Activated T-helper 17 cell treated with anti-CD3 and anti-CD28 coated beads, Interleukin-2, amount 50 U/mL, for 72 hours (primary cell): ENCODE results near the gene TRAPPC10. TPM values are rescaled to one million over a fixed set of nuclear protein-coding genes. Genes with fewer than 3 reads are reported as not detected.

Experiments used
- ATAC-seq: fragments of 150-1000 bp; cut with Tn5 transposase; replicated peaks from 2 replicates; pipeline ENCODE4 v1.10.0; 2021; ENCODE audit warnings: mild to moderate bottlenecking, moderate library complexity
- H3K27ac Mint-ChIP-seq: one replicate; pipeline ENCODE4 v1.8.0; 2022; ENCODE audit warnings: mixed read lengths
- H3K27me3 Mint-ChIP-seq: one replicate; pipeline ENCODE4 v1.8.0; 2022; ENCODE audit warnings: mixed read lengths
- H3K36me3 Mint-ChIP-seq: one replicate; pipeline ENCODE4 v1.8.0; 2022; ENCODE audit warnings: low read depth, mild to moderate bottlenecking, mixed read lengths
- H3K4me1 Mint-ChIP-seq: one replicate; pipeline ENCODE4 v1.8.0; 2022; ENCODE audit warnings: mixed read lengths
- H3K4me3 Mint-ChIP-seq: one replicate; pipeline ENCODE4 v1.8.0; 2022; ENCODE audit warnings: mild to moderate bottlenecking, mixed read lengths
- H3K9me3 Mint-ChIP-seq: one replicate; pipeline ENCODE4 v1.8.0; 2022; ENCODE audit warnings: mixed read lengths
- total RNA-seq, 2 donors: library from RNA; stranded (reverse); gene quantifications; one replicate each; pipeline ENCODE4 v1.2.3, GENCODE V29; 2022

The TRAPPC10 gene
- 10 to 100 TPM; 48.5 to 72.8 TPM for total RNA-seq

DNA sequence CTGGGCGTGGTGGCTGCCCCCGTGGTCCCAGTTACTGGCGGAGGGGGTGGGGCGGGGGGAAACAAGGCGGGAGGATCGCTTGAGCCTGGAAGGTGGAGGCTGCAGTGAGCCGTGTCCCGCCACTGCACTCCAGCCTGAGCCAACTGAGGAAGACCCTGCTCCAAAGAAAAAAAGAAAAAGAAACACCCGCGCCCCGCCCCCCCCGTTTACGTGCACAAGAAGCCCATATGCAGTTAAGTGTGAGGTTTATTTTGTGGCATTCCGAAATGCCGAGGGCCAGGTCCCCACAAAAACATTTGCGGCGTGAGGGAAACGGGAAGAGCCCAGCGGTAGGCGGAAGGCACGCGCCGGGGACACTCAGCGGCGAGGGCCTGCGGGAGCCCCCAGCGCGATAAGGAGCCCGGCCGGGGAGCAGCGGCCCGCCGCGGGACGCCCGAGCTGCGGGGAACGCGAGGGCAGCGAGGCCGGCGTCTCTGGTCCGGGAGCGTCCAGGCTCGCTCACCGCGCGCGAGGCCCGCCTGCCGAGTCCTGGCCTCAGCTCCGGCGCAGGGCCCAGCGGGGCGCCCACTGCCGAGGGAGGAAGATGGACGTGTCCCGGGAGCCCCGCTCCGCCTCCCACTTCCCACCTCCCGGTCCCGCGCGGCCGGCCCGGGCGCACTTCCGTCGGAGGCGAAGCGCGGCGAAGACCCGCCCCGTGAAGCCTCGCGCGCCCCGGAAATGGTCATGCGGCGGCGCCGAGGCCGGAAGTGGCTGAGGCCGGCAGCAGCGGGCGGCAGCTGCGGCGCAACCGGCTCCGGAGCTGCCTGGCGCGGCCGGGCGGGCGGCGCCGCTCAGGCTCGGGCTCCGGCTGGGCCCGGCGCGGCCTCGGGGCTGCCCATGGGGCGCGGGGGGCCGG lies at the start of gene TRAPPC10:
Gene TRAPPC10, plus strand, starts transcription at position 731 of the 895 bp plus-strand sequence. CDS start 185 bp downstream, outside the sequence.
- Mint-ChIP-seq H3K36me3 (peaks cover 24% of the 10 kb centered on the region), H3K9me3 (no peaks in the 10 kb centered on the region), H3K27me3 (no peaks in the 10 kb centered on the region), H3K4me1 (peaks cover 35% of the 10 kb centered on the region), H3K4me3 (peak within 1 kb of the TSS; percentile 91), H3K27ac (peak within 1 kb of the TSS; percentile 91)
- peak; percentile 82 for ATAC-seq

- Mint-ChIP-seq H3K27me3 (no peaks in the 10 kb centered on the region), H3K27ac (peak overlapping the region; percentile 56), H3K9me3 (no peaks in the 10 kb centered on the region), H3K4me3 (no peak overlapping the region), H3K36me3 (peaks cover 59% of the 10 kb centered on the region), H3K4me1 (peaks cover 4% of the 10 kb centered on the region)
- ATAC-seq = no peak
Measured at GRCh38 chr21:43965911-43966585, 46.1 kb upstream of the TRAPPC10 start.

DNA sequence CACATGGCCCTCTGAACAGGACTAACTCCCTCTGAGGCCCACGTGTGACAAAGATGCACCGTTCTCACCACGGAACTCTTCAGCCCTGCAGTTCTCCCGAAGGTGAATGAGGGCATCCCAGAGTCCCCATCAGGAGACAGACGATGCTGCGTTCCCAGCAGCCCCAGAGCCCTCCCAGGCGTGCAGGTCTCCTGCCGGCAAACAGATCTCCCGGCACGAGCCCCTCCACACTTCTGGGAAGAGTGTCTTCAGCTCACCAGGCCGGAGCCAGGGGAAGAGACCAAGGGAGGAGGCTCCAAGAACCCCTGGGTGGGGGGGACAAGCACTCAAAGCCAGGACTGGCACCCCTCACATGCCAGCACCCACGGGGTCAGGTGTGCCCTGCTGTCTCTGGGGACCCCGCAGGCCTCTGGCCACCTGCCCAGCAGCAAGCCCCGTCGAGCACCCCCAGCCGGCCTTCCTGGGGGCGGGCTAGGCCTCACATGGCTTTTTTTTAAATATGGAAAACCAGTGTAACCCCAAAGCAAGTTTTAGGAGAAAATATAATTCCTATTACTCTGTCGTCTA lies 45.1 kb upstream of the TRAPPC10 start:
- Mint-ChIP-seq H3K27me3 (no peaks in the 10 kb centered on the region), H3K9me3 (no peaks in the 10 kb centered on the region), H3K4me3 (no peak overlapping the region), H3K36me3 (peaks cover 63% of the 10 kb centered on the region), H3K4me1 (peaks cover 4% of the 10 kb centered on the region), H3K27ac (peak overlapping the region; percentile 78)
- ATAC-seq = no peak

GRCh38 chr21:43967981-43968380 lies 44.1 kb upstream of the TRAPPC10 start:
- Mint-ChIP-seq H3K27me3 (no peaks in the 10 kb centered on the region), H3K36me3 (peaks cover 59% of the 10 kb centered on the region), H3K4me1 (peaks cover 4% of the 10 kb centered on the region), H3K4me3 (no peak overlapping the region), H3K9me3 (no peaks in the 10 kb centered on the region), H3K27ac (peak overlapping the region; percentile 78)
- no peak for ATAC-seq

- H3K4me1 Mint-ChIP-seq = peaks cover 4% of the 10 kb centered on the region
- H3K27ac Mint-ChIP-seq = no peak overlapping the region
- no peaks in the 10 kb centered on the region for H3K27me3 Mint-ChIP-seq
- H3K36me3 Mint-ChIP-seq = peaks cover 55% of the 10 kb centered on the region
- ATAC-seq = no peak
- H3K9me3 Mint-ChIP-seq = no peaks in the 10 kb centered on the region
- H3K4me3 Mint-ChIP-seq = no peak overlapping the region
Measured at GRCh38 chr21:43968410-43969114, 43.5 kb upstream of the TRAPPC10 start.

- H3K36me3 Mint-ChIP-seq = peaks cover 50% of the 10 kb centered on the region
- ATAC-seq = no peak
- H3K4me1 Mint-ChIP-seq = peaks cover 6% of the 10 kb centered on the region
- no peaks in the 10 kb centered on the region for H3K9me3 Mint-ChIP-seq
- H3K27me3 Mint-ChIP-seq = no peaks in the 10 kb centered on the region
- H3K4me3 Mint-ChIP-seq = no peak overlapping the region
- no peak overlapping the region for H3K27ac Mint-ChIP-seq
Measured at GRCh38 chr21:43969115-43969444, 43.0 kb upstream of the TRAPPC10 start.

GRCh38 chr21:43970551-43970950 lies 41.6 kb upstream of the TRAPPC10 start:
- Mint-ChIP-seq H3K4me3 (no peak overlapping the region), H3K4me1 (peaks cover 17% of the 10 kb centered on the region), H3K9me3 (no peaks in the 10 kb centered on the region), H3K27me3 (no peaks in the 10 kb centered on the region), H3K36me3 (peaks cover 41% of the 10 kb centered on the region), H3K27ac (no peak overlapping the region)
- no peak for ATAC-seq

GRCh38 chr21:43971201-43971991 lies 40.7 kb upstream of the TRAPPC10 start:
- peaks cover 41% of the 10 kb centered on the region for H3K36me3 Mint-ChIP-seq
- no peak overlapping the region for H3K27ac Mint-ChIP-seq
- peaks cover 17% of the 10 kb centered on the region for H3K4me1 Mint-ChIP-seq
- no peak overlapping the region for H3K4me3 Mint-ChIP-seq
- no peak for ATAC-seq
- no peaks in the 10 kb centered on the region for H3K9me3 Mint-ChIP-seq
- H3K27me3 Mint-ChIP-seq = no peaks in the 10 kb centered on the region

GRCh38 chr21:43971992-43972255 lies 40.2 kb upstream of the TRAPPC10 start:
- H3K27ac Mint-ChIP-seq = no peak overlapping the region
- H3K9me3 Mint-ChIP-seq = no peaks in the 10 kb centered on the region
- no peaks in the 10 kb centered on the region for H3K27me3 Mint-ChIP-seq
- H3K36me3 Mint-ChIP-seq = peaks cover 41% of the 10 kb centered on the region
- peaks cover 17% of the 10 kb centered on the region for H3K4me1 Mint-ChIP-seq
- no peak for ATAC-seq
- H3K4me3 Mint-ChIP-seq = no peak overlapping the region

DNA sequence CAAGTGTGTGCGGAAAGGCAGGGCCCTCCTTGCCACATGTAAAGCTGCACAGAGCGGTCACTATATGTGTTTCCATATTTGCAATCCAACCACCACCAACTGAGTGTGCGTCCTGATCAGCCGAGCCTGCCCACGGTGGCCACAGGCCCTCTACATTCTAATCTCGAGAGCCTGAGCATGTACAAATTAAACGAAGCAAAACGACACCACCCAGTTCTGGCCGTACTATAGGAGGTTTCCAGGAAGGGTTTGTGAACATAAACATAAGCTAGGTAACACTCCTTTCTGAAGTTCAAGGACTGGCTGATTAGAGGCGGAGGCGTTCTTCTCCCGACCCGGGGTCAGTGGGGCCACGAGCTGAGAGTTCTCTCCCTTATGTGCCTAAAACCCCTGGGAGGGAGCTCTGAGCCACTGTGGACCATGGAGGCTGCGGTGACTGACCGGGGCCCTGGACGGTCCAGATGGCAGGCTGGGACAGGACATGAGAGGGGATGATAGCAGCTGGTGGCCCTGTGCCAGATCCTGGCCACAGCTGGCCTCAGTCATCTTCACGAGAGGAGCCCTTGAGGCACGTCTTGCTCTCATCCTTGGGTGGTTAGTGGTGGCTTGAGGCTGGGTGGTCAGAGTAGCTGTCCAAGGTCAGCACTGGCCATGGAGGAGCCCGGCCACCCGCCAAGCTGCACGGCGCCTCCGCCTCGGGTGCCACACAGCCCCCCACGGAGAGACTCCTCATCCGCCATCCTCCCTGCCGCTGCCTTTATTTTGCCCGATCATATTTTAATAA lies 39.1 kb upstream of the TRAPPC10 start:
- no peak overlapping the region for H3K4me3 Mint-ChIP-seq
- no peak overlapping the region for H3K27ac Mint-ChIP-seq
- no peaks in the 10 kb centered on the region for H3K9me3 Mint-ChIP-seq
- H3K36me3 Mint-ChIP-seq = peaks cover 46% of the 10 kb centered on the region
- no peak for ATAC-seq
- H3K27me3 Mint-ChIP-seq = no peaks in the 10 kb centered on the region
- peaks cover 13% of the 10 kb centered on the region for H3K4me1 Mint-ChIP-seq

DNA sequence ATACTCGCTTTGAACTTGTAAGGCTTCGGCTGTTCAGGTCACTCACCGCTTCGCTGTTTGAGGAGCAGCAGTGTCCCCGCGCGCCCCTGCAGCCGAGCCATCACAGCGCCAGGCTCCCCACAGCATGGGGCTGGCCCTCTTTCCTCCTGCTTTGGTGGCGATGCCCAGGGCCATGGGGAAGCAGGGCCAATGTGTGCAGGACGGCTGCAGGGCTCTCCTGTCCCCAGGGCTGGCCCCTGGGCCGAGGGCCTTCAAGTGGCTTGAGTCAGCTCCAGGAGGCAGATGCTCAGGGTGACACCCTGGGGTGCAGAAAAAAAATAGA lies 38.5 kb upstream of the TRAPPC10 start:
- no peak for ATAC-seq
- H3K4me1 Mint-ChIP-seq = peaks cover 13% of the 10 kb centered on the region
- H3K36me3 Mint-ChIP-seq = peaks cover 52% of the 10 kb centered on the region
- H3K9me3 Mint-ChIP-seq = no peaks in the 10 kb centered on the region
- no peak overlapping the region for H3K27ac Mint-ChIP-seq
- H3K27me3 Mint-ChIP-seq = no peaks in the 10 kb centered on the region
- H3K4me3 Mint-ChIP-seq = no peak overlapping the region

DNA sequence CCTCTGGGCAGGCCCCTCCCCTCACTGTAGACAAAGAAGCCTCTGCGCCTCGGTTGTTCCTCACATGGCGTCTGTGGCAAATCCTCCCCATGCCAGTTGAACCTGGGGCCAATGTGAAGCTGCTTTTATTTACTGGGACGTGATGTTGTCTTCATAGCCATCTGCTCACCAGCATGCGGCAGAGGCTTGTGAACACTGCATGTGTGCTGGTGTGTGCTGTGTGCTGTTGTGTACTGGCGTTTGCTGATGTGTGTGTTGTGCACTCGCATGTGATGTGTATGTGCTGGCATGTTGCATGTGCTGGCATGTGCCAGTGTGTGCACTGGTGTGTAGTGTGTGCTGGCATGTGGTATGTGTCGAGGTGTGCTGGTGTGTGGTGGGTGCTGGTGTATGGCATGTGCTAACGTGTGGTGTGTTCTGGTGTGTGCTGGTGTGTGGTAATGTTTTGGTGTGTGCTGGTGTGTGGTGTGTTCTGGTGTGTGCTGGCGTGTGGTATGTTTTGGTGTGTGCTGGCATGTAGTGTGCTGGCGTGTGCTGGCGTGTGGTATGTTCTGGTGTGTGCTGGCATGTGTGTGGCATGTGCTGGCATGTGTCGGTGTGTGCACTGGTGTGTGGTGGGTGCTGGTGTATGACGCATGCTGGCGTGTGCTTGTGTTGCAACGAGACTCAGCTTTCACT lies 37.2 kb upstream of the TRAPPC10 start:
- Mint-ChIP-seq H3K27ac (peak overlapping the region; percentile 6), H3K4me1 (peaks cover 13% of the 10 kb centered on the region), H3K36me3 (peaks cover 52% of the 10 kb centered on the region), H3K9me3 (no peaks in the 10 kb centered on the region), H3K27me3 (no peaks in the 10 kb centered on the region), H3K4me3 (no peak overlapping the region)
- peak; percentile 28 for ATAC-seq

DNA sequence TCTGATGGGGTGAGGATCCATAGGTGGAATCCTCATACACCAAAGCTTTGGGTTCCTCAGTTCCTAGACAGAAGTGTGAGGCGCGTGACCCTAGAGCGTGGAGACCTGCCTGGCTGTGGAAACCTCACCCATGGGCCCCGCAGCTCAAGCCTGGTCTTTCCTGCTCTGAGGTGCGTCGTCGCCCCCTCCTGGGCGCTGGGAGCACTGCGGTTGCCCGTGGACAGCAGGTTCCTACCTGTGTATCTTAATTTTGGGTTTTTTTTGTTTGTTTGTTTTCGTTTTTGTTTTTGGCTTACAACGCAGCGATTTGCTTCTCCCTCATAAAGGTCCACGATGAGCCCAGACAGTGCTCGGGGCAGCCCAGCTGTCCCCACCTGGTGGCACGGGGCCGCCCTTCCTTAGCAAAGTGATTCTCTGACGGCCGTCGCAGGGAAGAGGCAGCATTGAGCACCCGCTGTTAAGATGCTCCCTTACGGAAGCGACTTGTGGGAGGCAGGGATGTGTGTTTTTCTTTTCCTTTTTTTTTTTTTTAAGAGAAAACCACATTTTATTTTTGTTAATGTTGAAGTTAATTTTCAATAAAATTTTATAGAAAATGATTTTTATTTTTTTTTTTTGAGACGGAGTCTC lies 36.5 kb upstream of the TRAPPC10 start:
- Mint-ChIP-seq H3K36me3 (peaks cover 50% of the 10 kb centered on the region), H3K27ac (peak overlapping the region; percentile 6), H3K4me1 (peaks cover 13% of the 10 kb centered on the region), H3K4me3 (no peak overlapping the region), H3K9me3 (no peaks in the 10 kb centered on the region), H3K27me3 (no peaks in the 10 kb centered on the region)
- ATAC-seq = peak; percentile 93
